GM12872 (cell line): Measurements from ENCODE around the gene PDPK1.

Experiments used
- CTCF ChIP-seq: IDR thresholded peaks from 3 replicates; pipeline ENCODE4 v1.5.1; 2011; ENCODE audit warnings: low read depth, mild to moderate bottlenecking, low read length, moderate library complexity; ENCODE audit not compliant: insufficient read depth

The PDPK1 gene

GRCh38 chr16:2520784-2521531 lies 16.9 kb upstream of the PDPK1 start:
- no peak for TF ChIP-seq CTCF

- no peak for TF ChIP-seq CTCF
Measured at GRCh38 chr16:2523801-2524231, 14.0 kb upstream of the PDPK1 start.

- no peak for TF ChIP-seq CTCF
Measured at GRCh38 chr16:2524339-2524938, 13.4 kb upstream of the PDPK1 start.

- TF ChIP-seq CTCF, result no peak
Measured at GRCh38 chr16:2526135-2526534, 11.7 kb upstream of the PDPK1 start.

- no peak for TF ChIP-seq CTCF
Measured at GRCh38 chr16:2527071-2527783, 10.6 kb upstream of the PDPK1 start.

- TF ChIP-seq CTCF, result no peak
Measured at GRCh38 chr16:2527784-2528100, 10.1 kb upstream of the PDPK1 start.

- no peak for TF ChIP-seq CTCF
Measured at GRCh38 chr16:2528161-2529060, 9.4 kb upstream of the PDPK1 start.
